TTC549 (cell line): Measurements from ENCODE around the gene TMEM273.

Source experiments
- FAIRE-seq: peaks from 2 replicates; lab custom pipeline; 2012; peaks lifted over from hg19 to GRCh38; lab: Jason Lieb, UNC

Gene TMEM273

GRCh38 chr10:49187950-49188761 is at the start of gene TMEM273:
TSS of gene TMEM273 (minus strand) at chr10:49188391. CDS start at chr10:49188336, 55 bp downstream.
- FAIRE-seq, result no peak

- FAIRE-seq, result no peak
These were observed 49.8 kb upstream of the TMEM273 start for GRCh38 chr10:49237985-49238384.

GRCh38 chr10:49235392-49235791 is 47.2 kb upstream of the TMEM273 start:
- FAIRE-seq, result no peak

- FAIRE-seq, result no peak
These were observed 43.1 kb upstream of the TMEM273 start for GRCh38 chr10:49231086-49231820.

- no peak for FAIRE-seq
These were observed 41.8 kb upstream of the TMEM273 start for GRCh38 chr10:49230004-49230403.

GRCh38 chr10:49228677-49229076 is 40.5 kb upstream of the TMEM273 start:
- no peak for FAIRE-seq

GRCh38 chr10:49227406-49227805 is 39.2 kb upstream of the TMEM273 start:
- no peak for FAIRE-seq

GRCh38 chr10:49226594-49226993 is 38.4 kb upstream of the TMEM273 start:
- no peak for FAIRE-seq

GRCh38 chr10:49225218-49225876 is 37.2 kb upstream of the TMEM273 start:
- no peak for FAIRE-seq

- FAIRE-seq, result no peak
These were observed 35.0 kb upstream of the TMEM273 start for GRCh38 chr10:49223205-49223604.

GRCh38 chr10:49222170-49222569 is 34.0 kb upstream of the TMEM273 start:
- FAIRE-seq, result no peak

GRCh38 chr10:49220679-49221078 is 32.5 kb upstream of the TMEM273 start:
- no peak for FAIRE-seq

- no peak for FAIRE-seq
These were observed 31.8 kb upstream of the TMEM273 start for GRCh38 chr10:49220031-49220430.

- no peak for FAIRE-seq
These were observed 31.1 kb upstream of the TMEM273 start for GRCh38 chr10:49219248-49219647.

GRCh38 chr10:49218480-49218879 is 30.3 kb upstream of the TMEM273 start:
- no peak for FAIRE-seq

- FAIRE-seq, result no peak
These were observed 29.5 kb upstream of the TMEM273 start for GRCh38 chr10:49217645-49218044.

- FAIRE-seq, result no peak
These were observed 25.0 kb upstream of the TMEM273 start for GRCh38 chr10:49213211-49213610.

GRCh38 chr10:49212783-49213182 is 24.6 kb upstream of the TMEM273 start:
- no peak for FAIRE-seq

- FAIRE-seq, result no peak
These were observed 23.9 kb upstream of the TMEM273 start for GRCh38 chr10:49212076-49212475.

- no peak for FAIRE-seq
These were observed 20.8 kb upstream of the TMEM273 start for GRCh38 chr10:49208996-49209395.

GRCh38 chr10:49207936-49208487 is 19.8 kb upstream of the TMEM273 start:
- no peak for FAIRE-seq

- FAIRE-seq, result no peak
These were observed 18.9 kb upstream of the TMEM273 start for GRCh38 chr10:49207113-49207512.

- FAIRE-seq, result no peak
These were observed 17.0 kb upstream of the TMEM273 start for GRCh38 chr10:49205206-49205605.
